Panc1 (cell line): ENCODE data around the gene APCDD1L. TPM values are rescaled to one million over a fixed set of nuclear protein-coding genes. Genes with fewer than 3 reads are reported as not detected.

Experiments used
- ATAC-seq: fragments of 200-7000 bp; cut with Tn5 transposase; 2 replicates; pipeline ENCODE4 v1.9.1; 2020; ENCODE audit warnings: mild to moderate bottlenecking, moderate library complexity
- BruUV-seq: library from RNA; stranded (reverse); fragments of 400-500 nt; replicated peaks from 2 replicates; lab custom pipeline; 2021; lab: Mats Ljungman, UMichigan
- CTCF ChIA-PET: fragments of 300-600 bp; sonication (Branson Sonifier 250); formaldehyde crosslinking; loops from one replicate; lab custom pipeline; 2022; ENCODE audit warnings: antibody characterized with exemption; lab: Charles Lee
- POLR2A ChIA-PET: fragments of 300-600 bp; sonication (Branson Sonifier 250); formaldehyde crosslinking; loops from one replicate; lab custom pipeline; 2022; ENCODE audit warnings: antibody characterized with exemption; lab: Charles Lee
- DNase-seq: peaks from one replicate; pipeline ENCODE4 v3.0.0-alpha.2; 2010; ENCODE audit warnings: low read depth, low spot score
- H3K27ac ChIP-seq: 2 replicates; pipeline ENCODE4 v1.5.1; 2011; ENCODE audit warnings: mild to moderate bottlenecking, low read length, inconsistent platforms
- H3K27me3 ChIP-seq: fragments of 200-500 bp; sonication (Bioruptor generic); 2 replicates; pipeline ENCODE4 v1.6.0; 2014; ENCODE audit warnings: low read length, inconsistent platforms; ENCODE audit not compliant: control insufficient read depth, insufficient read depth
- H3K36me3 ChIP-seq: fragments of 200-500 bp; sonication (Bioruptor generic); 2 replicates; pipeline ENCODE4 v1.5.1; 2014; ENCODE audit warnings: inconsistent platforms, mild to moderate bottlenecking, low read length, moderate library complexity; ENCODE audit not compliant: control insufficient read depth, insufficient read depth
- H3K4me1 ChIP-seq: 2 replicates; pipeline ENCODE4 v1.5.1; 2011; ENCODE audit warnings: inconsistent platforms, mild to moderate bottlenecking, low read length, moderate library complexity; ENCODE audit not compliant: control insufficient read depth, insufficient read depth
- H3K4me3 ChIP-seq, 2 experiments: 2 replicates each; pipeline ENCODE4 v1.5.1; 2011 to 2012; ENCODE audit warnings: low read depth in 2 of 2, low read length in 2 of 2, mild to moderate bottlenecking in 2 of 2, inconsistent platforms in 1 of 2, moderate library complexity in 1 of 2
- H3K9me3 ChIP-seq: fragments of 200-500 bp; sonication (Bioruptor generic); 2 replicates; pipeline ENCODE4 v1.5.1; 2014; ENCODE audit warnings: low read depth, mild to moderate bottlenecking, inconsistent platforms, low read length, moderate library complexity; ENCODE audit not compliant: control insufficient read depth, insufficient read depth
- POLR2AphosphoS5 ChIP-seq: IDR thresholded peaks from 2 replicates; pipeline ENCODE4 v1.6.1; 2012; ENCODE audit warnings: mild to moderate bottlenecking, low read depth, low read length, moderate library complexity
- SIN3A ChIP-seq: IDR thresholded peaks from 2 replicates; pipeline ENCODE4 v1.6.1; 2012; ENCODE audit warnings: low read depth, mild to moderate bottlenecking, low read length, moderate library complexity, borderline replicate concordance; ENCODE audit not compliant: insufficient read depth
- TCF7L2 ChIP-seq: IDR thresholded peaks from 2 replicates; pipeline ENCODE4 v1.6.1; 2011; ENCODE audit warnings: mild to moderate bottlenecking, low read depth, low read length, inconsistent platforms
- in situ Hi-C: cut with HindIII; loops from 2 replicates; pipeline ENCODE4 v1.10.0; 2016; ENCODE audit warnings: low sequenced_read_pairs, low pct_unique_long_range_greater_than_20kb
- intact Hi-C: fragments of 100-400 bp; cut with micrococcal nuclease; formaldehyde crosslinking; loops from one replicate; pipeline ENCODE4 v1.10.0; 2022; ENCODE audit not compliant: unreplicated experiment
- total RNA-seq: library from RNA; stranded (reverse); gene quantifications from one replicate; pipeline ENCODE4 v1.2.1, GENCODE V29; 2021; ENCODE audit not compliant: unreplicated experiment
- TF ChIP-seq, protein P1 (sequence below): fragments of 450-650 bp; IDR thresholded peaks from 2 replicates; pipeline ENCODE4 v1.5.1; 2017; ENCODE audit warnings: mild to moderate bottlenecking
- TF ChIP-seq, protein P2 (sequence below), 2 experiments: IDR thresholded peaks; 2 replicates each; pipeline ENCODE4 v1.6.1; 2011 to 2012; ENCODE audit warnings: low read depth in 2 of 2, control low read depth in 1 of 2, low read length in 1 of 2, mild to moderate bottlenecking in 1 of 2, moderate library complexity in 1 of 2; ENCODE audit not compliant: insufficient read depth in 1 of 2

The APCDD1L gene
- total RNA-seq, 1 experiment from 2014 or later, result 0.62 TPM

DNA sequence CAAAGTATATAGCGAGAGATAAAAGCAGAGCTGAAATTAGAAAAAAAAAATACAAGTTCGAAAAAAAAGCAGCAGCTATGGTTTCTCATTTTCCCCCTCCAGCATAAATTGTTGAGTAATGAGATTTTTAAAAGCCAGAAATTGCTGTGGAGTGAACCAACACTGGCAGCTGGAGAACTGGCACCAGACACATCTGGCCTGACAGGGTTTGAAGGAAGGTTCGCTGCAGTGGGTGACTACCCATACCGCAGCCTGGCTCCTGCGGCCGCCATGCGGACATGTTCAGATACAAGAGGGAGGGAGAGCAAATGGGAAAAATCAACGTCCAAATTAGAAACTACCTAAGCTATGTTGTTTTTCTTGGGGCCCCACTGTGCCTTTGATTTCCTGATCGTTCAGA, 3.3 kb downstream of the APCDD1L start:
- CTCF ChIA-PET, result no interaction called here
- no TSS peak for BruUV-seq
- Histone ChIP-seq H3K36me3 (no peaks in the 10 kb centered on the region), H3K9me3 (no peaks in the 10 kb centered on the region), H3K27ac (no peak overlapping the region), H3K4me1 (no peaks in the 10 kb centered on the region), H3K27me3 (peaks cover 4% of the 10 kb centered on the region; the same call in 1 of the 2 replicates), H3K4me3 (no peak overlapping the region)
- intact Hi-C loops (no loop called here), in situ Hi-C loops (no loop called here)
- TF ChIP-seq, protein P1, sequence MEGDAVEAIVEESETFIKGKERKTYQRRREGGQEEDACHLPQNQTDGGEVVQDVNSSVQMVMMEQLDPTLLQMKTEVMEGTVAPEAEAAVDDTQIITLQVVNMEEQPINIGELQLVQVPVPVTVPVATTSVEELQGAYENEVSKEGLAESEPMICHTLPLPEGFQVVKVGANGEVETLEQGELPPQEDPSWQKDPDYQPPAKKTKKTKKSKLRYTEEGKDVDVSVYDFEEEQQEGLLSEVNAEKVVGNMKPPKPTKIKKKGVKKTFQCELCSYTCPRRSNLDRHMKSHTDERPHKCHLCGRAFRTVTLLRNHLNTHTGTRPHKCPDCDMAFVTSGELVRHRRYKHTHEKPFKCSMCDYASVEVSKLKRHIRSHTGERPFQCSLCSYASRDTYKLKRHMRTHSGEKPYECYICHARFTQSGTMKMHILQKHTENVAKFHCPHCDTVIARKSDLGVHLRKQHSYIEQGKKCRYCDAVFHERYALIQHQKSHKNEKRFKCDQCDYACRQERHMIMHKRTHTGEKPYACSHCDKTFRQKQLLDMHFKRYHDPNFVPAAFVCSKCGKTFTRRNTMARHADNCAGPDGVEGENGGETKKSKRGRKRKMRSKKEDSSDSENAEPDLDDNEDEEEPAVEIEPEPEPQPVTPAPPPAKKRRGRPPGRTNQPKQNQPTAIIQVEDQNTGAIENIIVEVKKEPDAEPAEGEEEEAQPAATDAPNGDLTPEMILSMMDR, result no peak
- TF ChIP-seq, protein P2, sequence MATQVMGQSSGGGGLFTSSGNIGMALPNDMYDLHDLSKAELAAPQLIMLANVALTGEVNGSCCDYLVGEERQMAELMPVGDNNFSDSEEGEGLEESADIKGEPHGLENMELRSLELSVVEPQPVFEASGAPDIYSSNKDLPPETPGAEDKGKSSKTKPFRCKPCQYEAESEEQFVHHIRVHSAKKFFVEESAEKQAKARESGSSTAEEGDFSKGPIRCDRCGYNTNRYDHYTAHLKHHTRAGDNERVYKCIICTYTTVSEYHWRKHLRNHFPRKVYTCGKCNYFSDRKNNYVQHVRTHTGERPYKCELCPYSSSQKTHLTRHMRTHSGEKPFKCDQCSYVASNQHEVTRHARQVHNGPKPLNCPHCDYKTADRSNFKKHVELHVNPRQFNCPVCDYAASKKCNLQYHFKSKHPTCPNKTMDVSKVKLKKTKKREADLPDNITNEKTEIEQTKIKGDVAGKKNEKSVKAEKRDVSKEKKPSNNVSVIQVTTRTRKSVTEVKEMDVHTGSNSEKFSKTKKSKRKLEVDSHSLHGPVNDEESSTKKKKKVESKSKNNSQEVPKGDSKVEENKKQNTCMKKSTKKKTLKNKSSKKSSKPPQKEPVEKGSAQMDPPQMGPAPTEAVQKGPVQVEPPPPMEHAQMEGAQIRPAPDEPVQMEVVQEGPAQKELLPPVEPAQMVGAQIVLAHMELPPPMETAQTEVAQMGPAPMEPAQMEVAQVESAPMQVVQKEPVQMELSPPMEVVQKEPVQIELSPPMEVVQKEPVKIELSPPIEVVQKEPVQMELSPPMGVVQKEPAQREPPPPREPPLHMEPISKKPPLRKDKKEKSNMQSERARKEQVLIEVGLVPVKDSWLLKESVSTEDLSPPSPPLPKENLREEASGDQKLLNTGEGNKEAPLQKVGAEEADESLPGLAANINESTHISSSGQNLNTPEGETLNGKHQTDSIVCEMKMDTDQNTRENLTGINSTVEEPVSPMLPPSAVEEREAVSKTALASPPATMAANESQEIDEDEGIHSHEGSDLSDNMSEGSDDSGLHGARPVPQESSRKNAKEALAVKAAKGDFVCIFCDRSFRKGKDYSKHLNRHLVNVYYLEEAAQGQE (IDR thresholded peaks at IDR 0.05; ENCODE audit: insufficient read depth in 1 of 2, low read depth in 2 of 2, low read length in 1 of 2), result no peak
- no peak for TF ChIP-seq TCF7L2
- no peak for TF ChIP-seq SIN3A
- TF ChIP-seq POLR2AphosphoS5, result no peak
- POLR2A ChIA-PET, result no interaction called here
- no peak for ATAC-seq
- no peak for DNase-seq

DNA sequence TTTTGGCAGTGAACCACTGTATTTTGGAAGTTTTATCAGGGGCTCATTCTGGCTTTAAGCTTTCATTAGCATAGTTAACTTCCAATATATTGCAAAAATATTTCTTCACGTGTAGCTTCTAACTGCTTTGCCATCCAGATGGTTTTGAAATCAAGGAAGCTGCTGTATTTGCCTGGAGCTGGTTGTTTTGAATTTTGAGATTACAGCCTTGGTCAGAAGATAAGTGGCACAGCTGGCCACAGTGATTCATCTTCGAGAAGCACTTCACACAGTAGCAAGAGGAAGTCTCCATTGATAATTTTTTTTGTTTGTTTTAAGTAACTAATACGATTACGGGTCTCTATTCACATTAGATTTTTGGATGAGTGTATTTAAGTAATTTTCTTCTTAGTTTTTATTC, 3.8 kb downstream of the APCDD1L start:
- no peak for ATAC-seq
- no peak for DNase-seq
- no TSS peak for BruUV-seq
- CTCF ChIA-PET, result no interaction called here
- in situ Hi-C loops (no loop called here), intact Hi-C loops (no loop called here)
- POLR2A ChIA-PET, result no interaction called here
- Histone ChIP-seq H3K27me3 (peaks cover 4% of the 10 kb centered on the region; the same call in 1 of the 2 replicates), H3K9me3 (no peaks in the 10 kb centered on the region), H3K4me1 (no peaks in the 10 kb centered on the region), H3K4me3 (no peak overlapping the region), H3K36me3 (no peaks in the 10 kb centered on the region), H3K27ac (no peak overlapping the region)
- TF ChIP-seq TCF7L2 (no peak), POLR2AphosphoS5 (no peak), SIN3A (no peak)
- TF ChIP-seq, protein P2 (IDR thresholded peaks at IDR 0.05; ENCODE audit: insufficient read depth in 1 of 2, low read depth in 2 of 2, low read length in 1 of 2), result no peak
- TF ChIP-seq, protein P1, result no peak
